SH-SY5Y (cell line): ENCODE results near the gene CYFIP2.

Source experiments
- GATA2 ChIP-seq: IDR thresholded peaks from 2 replicates; pipeline ENCODE4 v1.6.1; 2011; ENCODE audit warnings: mild to moderate bottlenecking, low read depth, low read length
- GATA3 ChIP-seq: IDR thresholded peaks from 2 replicates; pipeline ENCODE4 v1.6.1; 2011; ENCODE audit warnings: low read depth, mild to moderate bottlenecking, low read length, moderate library complexity

- TF ChIP-seq GATA3 (no peak), GATA2 (no peak)
Measured at GRCh38 chr5:157270771-157271170, 4.8 kb downstream of the CYFIP2 start.
